NK-92 (cell line): ENCODE data around the gene P2RY6.

ENCODE experiments used
- DNase-seq: peaks from one replicate; lab custom pipeline; 2025; ENCODE audit not compliant: unreplicated experiment; lab: John Stamatoyannopoulos, UW

P2RY6 gene

GRCh38 chr11:73331138-73331916, 59.2 kb downstream of the P2RY6 start:
- DNase-seq: no peak

GRCh38 chr11:73333173-73333572, 61.0 kb downstream of the P2RY6 start:
- no peak for DNase-seq

- no peak for DNase-seq
Observed at GRCh38 chr11:73333640-73334383, 61.7 kb downstream of the P2RY6 start.

GRCh38 chr11:73334384-73335203, 62.5 kb downstream of the P2RY6 start:
- DNase-seq: no peak

GRCh38 chr11:73335204-73335923, 63.2 kb downstream of the P2RY6 start:
- DNase-seq: no peak

- no peak for DNase-seq
Observed at GRCh38 chr11:73337846-73338245, 65.7 kb downstream of the P2RY6 start.

- DNase-seq: no peak
Observed at GRCh38 chr11:73338279-73338678, 66.1 kb downstream of the P2RY6 start.

GRCh38 chr11:73340164-73340563, 68.0 kb downstream of the P2RY6 start:
- no peak for DNase-seq

GRCh38 chr11:73342633-73343032, 70.5 kb downstream of the P2RY6 start:
- no peak for DNase-seq

- no peak for DNase-seq
Observed at GRCh38 chr11:73343076-73343873, 71.1 kb downstream of the P2RY6 start.

- no peak for DNase-seq
Observed at GRCh38 chr11:73344191-73344607, 72.1 kb downstream of the P2RY6 start.

- no peak for DNase-seq
Observed at GRCh38 chr11:73345481-73346160, 73.5 kb downstream of the P2RY6 start.

- no peak for DNase-seq
Observed at GRCh38 chr11:73346186-73346935, 74.2 kb downstream of the P2RY6 start.

GRCh38 chr11:73347067-73347466, 74.9 kb downstream of the P2RY6 start:
- no peak for DNase-seq
